ENCODE data around the gene ALPK3. TPM values are rescaled to one million over a fixed set of nuclear protein-coding genes. Genes with fewer than 3 reads are reported as not detected.

Gene ALPK3
- total RNA-seq, 2 donors from 2014 or later, result 57.8 to 94.1 TPM

DNA sequence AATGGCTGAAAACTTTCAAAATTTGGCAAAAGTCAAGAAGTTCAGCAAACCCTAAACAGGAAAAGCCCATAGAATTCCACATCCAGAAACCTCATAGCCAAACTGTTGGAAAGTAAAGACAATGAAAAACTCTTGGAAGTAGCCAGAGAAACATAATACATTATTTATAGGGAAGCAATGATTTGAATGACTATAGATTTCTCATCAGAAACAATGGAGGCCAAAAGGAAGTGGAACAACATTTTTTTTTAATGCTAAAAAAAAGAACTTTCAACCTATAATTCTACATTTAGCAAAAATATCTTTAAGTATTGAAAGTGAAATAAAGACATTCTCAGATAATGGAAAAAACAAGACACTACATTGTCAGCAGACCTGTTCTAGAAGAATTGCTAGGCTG, 30.2 kb downstream of the ALPK3 start:
- H3K4me1 ChIP-seq (ENCODE audit: control insufficient read depth, insufficient read depth, low read length), result no peaks in the 10 kb centered on the region
- TF ChIP-seq, protein P1, sequence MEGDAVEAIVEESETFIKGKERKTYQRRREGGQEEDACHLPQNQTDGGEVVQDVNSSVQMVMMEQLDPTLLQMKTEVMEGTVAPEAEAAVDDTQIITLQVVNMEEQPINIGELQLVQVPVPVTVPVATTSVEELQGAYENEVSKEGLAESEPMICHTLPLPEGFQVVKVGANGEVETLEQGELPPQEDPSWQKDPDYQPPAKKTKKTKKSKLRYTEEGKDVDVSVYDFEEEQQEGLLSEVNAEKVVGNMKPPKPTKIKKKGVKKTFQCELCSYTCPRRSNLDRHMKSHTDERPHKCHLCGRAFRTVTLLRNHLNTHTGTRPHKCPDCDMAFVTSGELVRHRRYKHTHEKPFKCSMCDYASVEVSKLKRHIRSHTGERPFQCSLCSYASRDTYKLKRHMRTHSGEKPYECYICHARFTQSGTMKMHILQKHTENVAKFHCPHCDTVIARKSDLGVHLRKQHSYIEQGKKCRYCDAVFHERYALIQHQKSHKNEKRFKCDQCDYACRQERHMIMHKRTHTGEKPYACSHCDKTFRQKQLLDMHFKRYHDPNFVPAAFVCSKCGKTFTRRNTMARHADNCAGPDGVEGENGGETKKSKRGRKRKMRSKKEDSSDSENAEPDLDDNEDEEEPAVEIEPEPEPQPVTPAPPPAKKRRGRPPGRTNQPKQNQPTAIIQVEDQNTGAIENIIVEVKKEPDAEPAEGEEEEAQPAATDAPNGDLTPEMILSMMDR (conservative IDR thresholded peaks at IDR 0.05), result no peak
- no peak overlapping the region for H3K27ac ChIP-seq (ENCODE audit: low read depth, low read length)
- H3K4me1 Mint-ChIP-seq, result no peaks in the 10 kb centered on the region
- DNase-seq, result no peak
- no peaks in the 10 kb centered on the region for H3K27me3 ChIP-seq (ENCODE audit: control insufficient read depth, insufficient read depth, low read length, poor library complexity, severe bottlenecking)
- H3K4me3 ChIP-seq (ENCODE audit: low read length), result no peak overlapping the region
- H3K9ac ChIP-seq (ENCODE audit: extremely low read depth, low read length, poor library complexity, severe bottlenecking), result no peak overlapping the region
- peaks cover 13% of the 10 kb centered on the region for H3K9me3 Mint-ChIP-seq
- peaks cover 76% of the 10 kb centered on the region for H3K36me3 ChIP-seq (ENCODE audit: control insufficient read depth, insufficient read depth, low read length)
- no peaks in the 10 kb centered on the region for H3K27me3 Mint-ChIP-seq (ENCODE audit: insufficient read depth)
- no peak overlapping the region for H3K27ac Mint-ChIP-seq
- H3K4me3 Mint-ChIP-seq, result no peak overlapping the region
- H3K36me3 Mint-ChIP-seq (ENCODE audit: low read depth), result peaks cover 61% of the 10 kb centered on the region
- no peaks in the 10 kb centered on the region for H3K9me3 ChIP-seq (ENCODE audit: control insufficient read depth, low read length)

DNA sequence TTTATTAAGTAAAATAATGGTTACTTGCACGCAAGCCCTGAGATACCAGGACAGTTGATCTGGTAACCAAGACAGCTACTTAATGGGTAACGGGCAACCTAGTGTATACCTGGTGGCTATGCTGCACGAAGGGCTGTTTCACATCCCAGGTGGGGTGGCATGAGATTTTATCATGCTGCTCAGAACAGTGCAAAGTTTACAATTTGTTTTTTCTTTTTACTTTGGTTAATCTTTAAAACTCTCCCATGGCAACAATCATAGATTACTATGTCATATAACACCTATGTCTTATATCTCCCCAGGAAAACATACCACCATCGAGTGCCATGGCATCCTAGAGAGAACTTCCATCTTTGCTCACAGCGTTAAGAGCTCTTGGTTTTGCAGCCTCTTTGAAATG, 35.1 kb downstream of the ALPK3 start:
- no peaks in the 10 kb centered on the region for H3K27me3 Mint-ChIP-seq (ENCODE audit: insufficient read depth)
- no peak overlapping the region for H3K27ac Mint-ChIP-seq
- Histone ChIP-seq H3K36me3 (ENCODE audit: control insufficient read depth, insufficient read depth, low read length) (peaks cover 81% of the 10 kb centered on the region), H3K9me3 (ENCODE audit: control insufficient read depth, low read length) (no peaks in the 10 kb centered on the region), H3K9ac (ENCODE audit: extremely low read depth, low read length, poor library complexity, severe bottlenecking) (no peak overlapping the region), H3K4me1 (ENCODE audit: control insufficient read depth, insufficient read depth, low read length) (no peaks in the 10 kb centered on the region), H3K27me3 (ENCODE audit: control insufficient read depth, insufficient read depth, low read length, poor library complexity, severe bottlenecking) (no peaks in the 10 kb centered on the region), H3K4me3 (ENCODE audit: low read length) (no peak overlapping the region), H3K27ac (ENCODE audit: low read depth, low read length) (no peak overlapping the region)
- no peak for DNase-seq
- TF ChIP-seq, protein P1 (conservative IDR thresholded peaks at IDR 0.05), result no peak
- WGBS, 2 experiments (ENCODE audit: insufficient coverage in 1 of 2, insufficient read length in 1 of 2), result 93 to 98% methylated on average over 4 to 5 of the region's 5 CpGs
- peaks cover 8% of the 10 kb centered on the region for H3K4me1 Mint-ChIP-seq
- no peak overlapping the region for H3K4me3 Mint-ChIP-seq
- H3K36me3 Mint-ChIP-seq (ENCODE audit: low read depth), result peaks cover 53% of the 10 kb centered on the region
- peaks cover 1% of the 10 kb centered on the region for H3K9me3 Mint-ChIP-seq

DNA sequence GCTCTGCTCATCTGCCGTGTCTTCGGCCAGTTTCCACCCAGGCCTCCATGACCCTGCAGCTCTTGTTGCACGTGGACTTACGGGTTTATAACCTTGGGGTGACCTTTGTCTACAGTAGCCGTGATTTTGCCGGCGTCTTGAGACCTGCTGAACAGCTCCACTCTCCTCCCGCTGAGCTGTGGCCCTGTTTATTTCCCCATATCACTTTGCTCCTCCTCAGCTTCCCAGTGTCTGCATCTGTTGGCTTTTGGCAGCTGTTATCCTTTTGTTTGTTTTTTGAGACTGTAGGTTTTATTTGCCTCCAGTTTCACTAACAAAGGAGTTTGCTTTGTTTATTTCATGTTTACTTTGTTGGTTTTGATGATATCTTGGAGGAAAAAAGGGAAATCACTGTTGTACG, 38.0 kb downstream of the ALPK3 start:
- peaks cover 90% of the 10 kb centered on the region for H3K36me3 ChIP-seq (ENCODE audit: control insufficient read depth, insufficient read depth, low read length)
- WGBS, 2 experiments (ENCODE audit: insufficient coverage in 1 of 2, insufficient read length in 1 of 2), result 93 to 97% methylated on average over 8 to 9 of the region's 9 CpGs
- H3K4me3 ChIP-seq (ENCODE audit: low read length), result no peak overlapping the region
- H3K9ac ChIP-seq (ENCODE audit: extremely low read depth, low read length, poor library complexity, severe bottlenecking), result no peak overlapping the region
- H3K9me3 Mint-ChIP-seq, result no peaks in the 10 kb centered on the region
- H3K9me3 ChIP-seq (ENCODE audit: control insufficient read depth, low read length), result no peaks in the 10 kb centered on the region
- H3K27ac Mint-ChIP-seq, result peak overlapping the region; percentile 4
- H3K27me3 ChIP-seq (ENCODE audit: control insufficient read depth, insufficient read depth, low read length, poor library complexity, severe bottlenecking), result no peaks in the 10 kb centered on the region
- TF ChIP-seq, protein P1 (conservative IDR thresholded peaks at IDR 0.05), result no peak
- H3K4me3 Mint-ChIP-seq, result no peak overlapping the region
- no peaks in the 10 kb centered on the region for H3K27me3 Mint-ChIP-seq (ENCODE audit: insufficient read depth)
- peaks cover 8% of the 10 kb centered on the region for H3K4me1 Mint-ChIP-seq
- DNase-seq, result peak; percentile 30
- H3K4me1 ChIP-seq (ENCODE audit: control insufficient read depth, insufficient read depth, low read length), result no peaks in the 10 kb centered on the region
- peaks cover 53% of the 10 kb centered on the region for H3K36me3 Mint-ChIP-seq (ENCODE audit: low read depth)
- no peak overlapping the region for H3K27ac ChIP-seq (ENCODE audit: low read depth, low read length)

All from endodermal cell (in vitro differentiated cells).